HCT116 (cell line): ENCODE results near the gene ENTPD7. TPM values are rescaled to one million over a fixed set of nuclear protein-coding genes. Genes with fewer than 3 reads are reported as not detected.

Experiments used
- ATAC-seq: fragments of 200-7000 bp; cut with Tn5 transposase; 2 replicates; pipeline ENCODE4 v1.9.1; 2020; ENCODE audit warnings: mild to moderate bottlenecking, moderate library complexity
- BruUV-seq: library from RNA; stranded (reverse); fragments of 400-500 nt; replicated peaks from 2 replicates; lab custom pipeline; 2021; lab: Mats Ljungman, UMichigan
- CTCF ChIA-PET: fragments of 300-600 bp; sonication (Branson Sonifier 250); formaldehyde crosslinking; loops from one replicate; lab custom pipeline; 2021; ENCODE audit warnings: antibody characterized with exemption; lab: Charles Lee
- POLR2A ChIA-PET: fragments of 300-600, 350-600 bp; sonication (Branson Sonifier 250); formaldehyde crosslinking; loops from one replicate; lab custom pipeline; 2021; ENCODE audit warnings: antibody characterized with exemption; lab: Charles Lee
- RAD21 ChIA-PET, 2 experiments: fragments of 300-600 bp; sonication (Branson Sonifier 250); formaldehyde crosslinking; loops; one replicate each; lab custom pipeline; 2023; ENCODE audit warnings: low total read pairs in 2 of 2; ENCODE audit not compliant: uncharacterized antibody in 2 of 2, unreplicated experiment in 2 of 2, low non-redundant PET in 1 of 2; lab: Charles Lee
- DNase-seq: peaks from one replicate; pipeline ENCODE4 v3.0.0-alpha.2; 2010; ENCODE audit warnings: low read depth, low spot score
- H2AFZ ChIP-seq: fragments of 200-600 bp; shearing (Covaris generic), sonication (generic); 2 replicates; pipeline ENCODE4 v1.6.1; 2017; ENCODE audit warnings: low read depth, mixed run types, mixed read lengths, antibody characterized with exemption, low read length; ENCODE audit not compliant: poor library complexity, severe bottlenecking
- H3K27ac ChIP-seq: 2 replicates; pipeline ENCODE4 v1.5.1; 2012; ENCODE audit warnings: low read depth, low read length
- H3K27me3 ChIP-seq: fragments of 200-600 bp; sonication (generic); 2 replicates; pipeline ENCODE4 v1.6.1; 2016; ENCODE audit warnings: mixed run types, low read length, mixed read lengths; ENCODE audit not compliant: insufficient read depth
- H3K36me3 ChIP-seq, 2 experiments: fragments of 200-500 bp in 1 of 2; fragments of 200-600 bp in 1 of 2; sonication (Bioruptor generic) in 1 of 2; sonication (generic) in 1 of 2; 2 replicates each; pipeline versions ENCODE4 v1.5.1 to v1.6.1; 2014 to 2016; ENCODE audit warnings: low read length in 2 of 2, inconsistent platforms in 1 of 2, mixed read lengths in 1 of 2, mixed run types in 1 of 2; ENCODE audit not compliant: insufficient read depth in 2 of 2, control insufficient read depth in 1 of 2
- H3K4me1 ChIP-seq, 2 experiments: fragments of 200-600 bp in 1 of 2; sonication (generic) in 1 of 2; 2 replicates each; pipeline versions ENCODE4 v1.5.1 to v1.6.1; 2012 to 2017; ENCODE audit warnings: low read length in 2 of 2, inconsistent platforms in 1 of 2, mild to moderate bottlenecking in 1 of 2, mixed read lengths in 1 of 2, mixed run types in 1 of 2, moderate library complexity in 1 of 2; ENCODE audit not compliant: insufficient read depth in 2 of 2, control insufficient read depth in 1 of 2
- H3K4me2 ChIP-seq: fragments of 200-600 bp; sonication (generic); 2 replicates; pipeline ENCODE4 v1.6.1; 2017; ENCODE audit warnings: mixed run types, low read length, mixed read lengths
- H3K4me3 ChIP-seq, 2 experiments: fragments of 200-600 bp in 1 of 2; sonication (generic) in 1 of 2; replicated peaks in 1 of 2; 2 replicates each; pipeline ENCODE4 v1.5.1; 2011 to 2016; ENCODE audit warnings: low read length in 2 of 2, control low read depth in 1 of 2, low read depth in 1 of 2, mild to moderate bottlenecking in 1 of 2, mixed read lengths in 1 of 2, mixed run types in 1 of 2
- H3K79me2 ChIP-seq: fragments of 200-600 bp; sonication (generic); 2 replicates; pipeline ENCODE4 v1.6.1; 2017; ENCODE audit warnings: mild to moderate bottlenecking, mixed run types, low read length, moderate library complexity, mixed read lengths; ENCODE audit not compliant: insufficient read depth
- H3K9ac ChIP-seq: fragments of 200-600 bp; sonication (generic); 2 replicates; pipeline ENCODE4 v1.6.1; 2016; ENCODE audit warnings: low read length, mixed read lengths
- H3K9me2 ChIP-seq: fragments of 200-600 bp; sonication (generic), shearing (Covaris generic); 2 replicates; pipeline ENCODE4 v1.6.1; 2017; ENCODE audit warnings: mixed run types, mild to moderate bottlenecking, moderate library complexity; ENCODE audit not compliant: insufficient read depth
- H3K9me3 ChIP-seq, 2 experiments: fragments of 200-500 bp in 1 of 2; fragments of 200-600 bp in 1 of 2; sonication (Bioruptor generic) in 1 of 2; sonication (generic) in 1 of 2; 2 replicates each; pipeline ENCODE4 v1.6.1; 2014 to 2017; ENCODE audit warnings: low read length in 2 of 2, mixed read lengths in 2 of 2, inconsistent platforms in 1 of 2, low read depth in 1 of 2, mild to moderate bottlenecking in 1 of 2, mixed run types in 1 of 2, moderate library complexity in 1 of 2; ENCODE audit not compliant: control insufficient read depth in 1 of 2, insufficient read depth in 1 of 2
- H4K20me1 ChIP-seq: fragments of 200-600 bp; sonication (generic), shearing (Covaris generic); 2 replicates; pipeline ENCODE4 v1.6.1; 2017; ENCODE audit warnings: mixed run types, mild to moderate bottlenecking, moderate library complexity; ENCODE audit not compliant: insufficient read depth
- POLR2AphosphoS5 ChIP-seq: IDR thresholded peaks from 2 replicates; pipeline ENCODE4 v1.6.1; 2011; ENCODE audit warnings: mild to moderate bottlenecking, low read depth, low read length, moderate library complexity
- RAD21 ChIP-seq: IDR thresholded peaks from 2 replicates; pipeline ENCODE4 v1.6.1; 2012; ENCODE audit warnings: low read depth, mild to moderate bottlenecking
- YY1 ChIP-seq: IDR thresholded peaks from 2 replicates; pipeline ENCODE4 v1.6.1; 2011; ENCODE audit warnings: low read length, low read depth, moderate library complexity, mild to moderate bottlenecking; ENCODE audit not compliant: insufficient replicate concordance; ENCODE audit errors: extremely low read depth
- intact Hi-C: fragments of 100-400 bp; cut with micrococcal nuclease; formaldehyde crosslinking; loops from 2 replicates; pipeline ENCODE4 v1.10.0; 2022
- total RNA-seq: library from RNA; stranded (reverse); gene quantifications from one replicate; pipeline ENCODE4 v1.2.1, GENCODE V29; 2021; ENCODE audit not compliant: unreplicated experiment
- TF ChIP-seq, protein P1 (sequence below), 3 experiments: fragments of 200-600 bp in 1 of 3; sonication (generic) in 1 of 3; IDR thresholded peaks in 2 of 3; conservative IDR thresholded peaks in 1 of 3; 2 replicates each; pipeline ENCODE4 v1.5.1; 2012 to 2017; ENCODE audit warnings: low read depth in 2 of 3, low read length in 2 of 3, antibody characterized with exemption in 1 of 3, borderline replicate concordance in 1 of 3, control low read depth in 1 of 3, mild to moderate bottlenecking in 1 of 3, mixed read lengths in 1 of 3, mixed run types in 1 of 3, moderate library complexity in 1 of 3; ENCODE audit not compliant: insufficient read depth in 1 of 3
- TF ChIP-seq, protein P2 (sequence below): IDR thresholded peaks from 2 replicates; pipeline ENCODE4 v1.6.1; 2012
- TF ChIP-seq, protein P3 (sequence below): IDR thresholded peaks from 2 replicates; pipeline ENCODE4 v1.6.1; 2012; ENCODE audit warnings: low read depth

The ENTPD7 gene
- total RNA-seq, 1 experiment from 2014 or later, result 12.3 TPM

DNA sequence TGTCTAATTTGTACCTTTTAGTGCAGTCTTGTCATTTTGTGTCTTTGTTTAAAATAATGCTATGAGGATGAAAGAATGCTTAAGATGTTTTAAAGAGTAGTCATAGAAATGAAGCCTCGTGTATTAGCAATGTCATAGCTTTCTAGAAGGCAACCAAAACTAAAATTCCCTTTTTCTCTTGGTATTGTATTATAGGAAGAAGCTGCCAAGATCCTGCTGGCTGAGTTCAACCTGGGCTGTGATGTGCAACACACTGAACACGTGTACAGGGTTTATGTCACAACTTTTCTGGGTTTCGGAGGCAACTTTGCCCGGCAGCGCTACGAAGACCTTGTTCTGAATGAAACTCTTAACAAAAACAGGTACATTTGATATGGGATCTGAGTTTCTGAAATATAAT, 36.5 kb downstream of the ENTPD7 start:
- TF ChIP-seq, protein P1, sequence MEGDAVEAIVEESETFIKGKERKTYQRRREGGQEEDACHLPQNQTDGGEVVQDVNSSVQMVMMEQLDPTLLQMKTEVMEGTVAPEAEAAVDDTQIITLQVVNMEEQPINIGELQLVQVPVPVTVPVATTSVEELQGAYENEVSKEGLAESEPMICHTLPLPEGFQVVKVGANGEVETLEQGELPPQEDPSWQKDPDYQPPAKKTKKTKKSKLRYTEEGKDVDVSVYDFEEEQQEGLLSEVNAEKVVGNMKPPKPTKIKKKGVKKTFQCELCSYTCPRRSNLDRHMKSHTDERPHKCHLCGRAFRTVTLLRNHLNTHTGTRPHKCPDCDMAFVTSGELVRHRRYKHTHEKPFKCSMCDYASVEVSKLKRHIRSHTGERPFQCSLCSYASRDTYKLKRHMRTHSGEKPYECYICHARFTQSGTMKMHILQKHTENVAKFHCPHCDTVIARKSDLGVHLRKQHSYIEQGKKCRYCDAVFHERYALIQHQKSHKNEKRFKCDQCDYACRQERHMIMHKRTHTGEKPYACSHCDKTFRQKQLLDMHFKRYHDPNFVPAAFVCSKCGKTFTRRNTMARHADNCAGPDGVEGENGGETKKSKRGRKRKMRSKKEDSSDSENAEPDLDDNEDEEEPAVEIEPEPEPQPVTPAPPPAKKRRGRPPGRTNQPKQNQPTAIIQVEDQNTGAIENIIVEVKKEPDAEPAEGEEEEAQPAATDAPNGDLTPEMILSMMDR (IDR thresholded peaks at IDR 0.05 in 2 of 3, conservative IDR thresholded peaks at IDR 0.05 in 1 of 3; ENCODE audit: borderline replicate concordance in 1 of 3, insufficient read depth in 1 of 3, low read depth in 2 of 3, low read length in 2 of 3), result no peak
- TF ChIP-seq YY1, result no peak
- TF ChIP-seq, protein P2, sequence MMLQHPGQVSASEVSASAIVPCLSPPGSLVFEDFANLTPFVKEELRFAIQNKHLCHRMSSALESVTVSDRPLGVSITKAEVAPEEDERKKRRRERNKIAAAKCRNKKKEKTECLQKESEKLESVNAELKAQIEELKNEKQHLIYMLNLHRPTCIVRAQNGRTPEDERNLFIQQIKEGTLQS, result no peak
- no peak for TF ChIP-seq POLR2AphosphoS5
- no peak overlapping the region for H2AFZ ChIP-seq
- RAD21 ChIA-PET, result no interaction called here
- H3K9me2 ChIP-seq, result no peaks in the 10 kb centered on the region
- no peaks in the 10 kb centered on the region for H3K79me2 ChIP-seq
- H4K20me1 ChIP-seq, result no peaks in the 10 kb centered on the region
- POLR2A ChIA-PET, result no interaction called here
- H3K9ac ChIP-seq, result no peak overlapping the region
- no peaks in the 10 kb centered on the region for H3K27me3 ChIP-seq
- no peak for DNase-seq
- no peaks in the 10 kb centered on the region for H3K4me1 ChIP-seq
- H3K4me2 ChIP-seq, result no peak overlapping the region
- CTCF ChIA-PET, result no interaction called here
- peaks cover 44 to 45% of the 10 kb centered on the region in 2 experiments for H3K36me3 ChIP-seq
- H3K27ac ChIP-seq, result no peak overlapping the region
- ATAC-seq, result no peak
- BruUV-seq, result no TSS peak
- H3K9me3 ChIP-seq, result no peaks in the 10 kb centered on the region
- intact Hi-C loops, result no loop called here
- no peak overlapping the region for H3K4me3 ChIP-seq

DNA sequence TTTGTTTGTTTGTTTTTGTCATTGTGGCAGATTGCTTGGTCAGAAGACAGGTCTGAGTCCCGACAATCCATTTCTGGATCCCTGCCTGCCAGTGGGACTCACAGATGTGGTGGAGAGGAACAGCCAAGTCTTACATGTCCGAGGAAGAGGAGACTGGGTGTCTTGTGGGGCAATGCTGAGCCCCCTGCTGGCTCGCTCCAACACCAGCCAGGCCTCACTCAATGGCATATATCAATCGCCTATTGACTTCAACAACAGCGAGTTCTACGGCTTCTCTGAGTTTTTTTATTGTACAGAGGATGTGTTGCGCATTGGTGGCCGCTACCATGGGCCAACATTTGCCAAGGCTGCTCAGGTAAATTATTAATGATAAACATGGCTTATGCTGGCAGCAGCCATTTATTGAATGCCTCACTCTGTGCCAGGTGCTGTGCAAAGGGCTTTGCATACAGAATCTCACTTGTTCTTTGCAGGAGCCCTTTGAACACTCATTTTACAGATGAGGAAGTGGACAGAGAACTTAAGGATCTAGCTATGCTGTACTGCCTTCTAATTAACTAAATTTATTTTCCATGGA, 39.3 kb downstream of the ENTPD7 start:
- intact Hi-C loops, result no loop called here

More for the DNA sequence above, 39.3 kb downstream of the ENTPD7 start:
- Histone ChIP-seq H3K4me2 (no peak overlapping the region), H3K9me2 (no peaks in the 10 kb centered on the region), H2AFZ (no peak overlapping the region), H3K27ac (no peak overlapping the region), H3K36me3 (peaks cover 44 to 45% of the 10 kb centered on the region in 2 experiments), H3K79me2 (no peaks in the 10 kb centered on the region), H3K9ac (no peak overlapping the region), H3K9me3 (no peaks in the 10 kb centered on the region), H4K20me1 (no peaks in the 10 kb centered on the region), H3K27me3 (no peaks in the 10 kb centered on the region), H3K4me3 (no peak overlapping the region)
- ChIA-PET RAD21 (no interaction called here), CTCF (no interaction called here), POLR2A (interaction anchor here (0.6 kb wide), 1 partner anchor 95 kb away, joined by 3 read pairs; no protein-coding TSS in a partner anchor)
- no TSS peak for BruUV-seq
- ATAC-seq (peak; percentile 69; the same call in 1 of the 2 replicates), DNase-seq (no peak)
- TF ChIP-seq, protein P2, result no peak
- TF ChIP-seq, protein P3, sequence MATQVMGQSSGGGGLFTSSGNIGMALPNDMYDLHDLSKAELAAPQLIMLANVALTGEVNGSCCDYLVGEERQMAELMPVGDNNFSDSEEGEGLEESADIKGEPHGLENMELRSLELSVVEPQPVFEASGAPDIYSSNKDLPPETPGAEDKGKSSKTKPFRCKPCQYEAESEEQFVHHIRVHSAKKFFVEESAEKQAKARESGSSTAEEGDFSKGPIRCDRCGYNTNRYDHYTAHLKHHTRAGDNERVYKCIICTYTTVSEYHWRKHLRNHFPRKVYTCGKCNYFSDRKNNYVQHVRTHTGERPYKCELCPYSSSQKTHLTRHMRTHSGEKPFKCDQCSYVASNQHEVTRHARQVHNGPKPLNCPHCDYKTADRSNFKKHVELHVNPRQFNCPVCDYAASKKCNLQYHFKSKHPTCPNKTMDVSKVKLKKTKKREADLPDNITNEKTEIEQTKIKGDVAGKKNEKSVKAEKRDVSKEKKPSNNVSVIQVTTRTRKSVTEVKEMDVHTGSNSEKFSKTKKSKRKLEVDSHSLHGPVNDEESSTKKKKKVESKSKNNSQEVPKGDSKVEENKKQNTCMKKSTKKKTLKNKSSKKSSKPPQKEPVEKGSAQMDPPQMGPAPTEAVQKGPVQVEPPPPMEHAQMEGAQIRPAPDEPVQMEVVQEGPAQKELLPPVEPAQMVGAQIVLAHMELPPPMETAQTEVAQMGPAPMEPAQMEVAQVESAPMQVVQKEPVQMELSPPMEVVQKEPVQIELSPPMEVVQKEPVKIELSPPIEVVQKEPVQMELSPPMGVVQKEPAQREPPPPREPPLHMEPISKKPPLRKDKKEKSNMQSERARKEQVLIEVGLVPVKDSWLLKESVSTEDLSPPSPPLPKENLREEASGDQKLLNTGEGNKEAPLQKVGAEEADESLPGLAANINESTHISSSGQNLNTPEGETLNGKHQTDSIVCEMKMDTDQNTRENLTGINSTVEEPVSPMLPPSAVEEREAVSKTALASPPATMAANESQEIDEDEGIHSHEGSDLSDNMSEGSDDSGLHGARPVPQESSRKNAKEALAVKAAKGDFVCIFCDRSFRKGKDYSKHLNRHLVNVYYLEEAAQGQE, result no peak
- TF ChIP-seq, protein P1 (IDR thresholded peaks at IDR 0.05 in 2 of 3, conservative IDR thresholded peaks at IDR 0.05 in 1 of 3; ENCODE audit: borderline replicate concordance in 1 of 3, insufficient read depth in 1 of 3, low read depth in 2 of 3, low read length in 2 of 3), result peak; percentile 20 to 38 (median 37); a peak in 4 of 6 replicates
- TF ChIP-seq RAD21, result peak; percentile 32
- TF ChIP-seq, all 23 proteins: peak for 2
- H3K4me1 ChIP-seq, result no peaks in the 10 kb centered on the region
